C4-2B (cell line): Measurements from ENCODE around the gene ZNF878.
A peak's percentile ranks its signal among the peaks of the same experiment; 100 is the strongest.

ENCODE experiments used
- H3K27ac ChIP-seq: fragments of 450-650 bp; 2 replicates; pipeline ENCODE4 v1.5.1; 2017
- CTCF ChIP-seq: fragments of 450-650 bp; conservative IDR thresholded peaks from 2 replicates; pipeline ENCODE4 v1.5.1; 2017; ENCODE audit warnings: mild to moderate bottlenecking
- ZFX ChIP-seq: fragments of 450-650 bp; IDR thresholded peaks from 2 replicates; pipeline ENCODE4 v1.6.1; 2017

Gene ZNF878

GRCh38 chr19:12047868-12048267 is 4.9 kb downstream of the ZNF878 start:
- TF ChIP-seq ZFX (no peak), CTCF (no peak)
- no peak overlapping the region for H3K27ac ChIP-seq

DNA sequence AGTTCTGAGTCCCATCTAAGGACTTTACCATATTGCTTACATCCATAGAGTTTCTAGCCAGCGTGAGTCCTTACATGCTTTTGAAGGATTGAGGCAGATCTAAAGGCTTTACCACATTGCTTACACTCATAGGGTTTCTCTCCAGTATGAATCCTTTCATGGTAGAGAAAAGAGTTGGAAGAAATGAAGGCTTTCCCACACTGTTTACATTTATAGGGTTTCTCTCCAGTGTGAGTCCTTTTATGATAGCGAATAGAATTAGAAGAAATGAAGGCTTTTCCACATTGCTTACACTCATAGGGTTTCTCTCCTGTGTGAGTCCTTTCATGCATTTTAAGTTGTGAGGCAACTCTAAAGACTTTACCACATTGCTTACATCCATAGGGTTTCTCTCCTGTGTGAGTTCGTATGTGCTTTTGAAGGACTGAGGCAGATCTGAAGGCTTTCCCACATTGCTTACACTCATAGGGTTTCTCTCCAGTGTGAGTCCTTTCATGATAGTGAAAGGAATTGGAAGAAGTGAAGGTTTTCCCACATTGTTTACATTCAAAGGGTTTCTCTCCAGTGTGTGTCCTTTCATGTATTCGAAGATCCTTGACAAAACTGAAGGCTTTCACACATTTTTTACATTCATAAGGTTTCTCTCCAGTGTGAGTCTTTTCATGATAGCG is 8.9 kb downstream of the ZNF878 start:
- TF ChIP-seq ZFX (no peak), CTCF (no peak)
- no peak overlapping the region for H3K27ac ChIP-seq

GRCh38 chr19:12042893-12043292 is 9.9 kb downstream of the ZNF878 start:
- TF ChIP-seq CTCF (no peak), ZFX (no peak)
- no peak overlapping the region for H3K27ac ChIP-seq

DNA sequence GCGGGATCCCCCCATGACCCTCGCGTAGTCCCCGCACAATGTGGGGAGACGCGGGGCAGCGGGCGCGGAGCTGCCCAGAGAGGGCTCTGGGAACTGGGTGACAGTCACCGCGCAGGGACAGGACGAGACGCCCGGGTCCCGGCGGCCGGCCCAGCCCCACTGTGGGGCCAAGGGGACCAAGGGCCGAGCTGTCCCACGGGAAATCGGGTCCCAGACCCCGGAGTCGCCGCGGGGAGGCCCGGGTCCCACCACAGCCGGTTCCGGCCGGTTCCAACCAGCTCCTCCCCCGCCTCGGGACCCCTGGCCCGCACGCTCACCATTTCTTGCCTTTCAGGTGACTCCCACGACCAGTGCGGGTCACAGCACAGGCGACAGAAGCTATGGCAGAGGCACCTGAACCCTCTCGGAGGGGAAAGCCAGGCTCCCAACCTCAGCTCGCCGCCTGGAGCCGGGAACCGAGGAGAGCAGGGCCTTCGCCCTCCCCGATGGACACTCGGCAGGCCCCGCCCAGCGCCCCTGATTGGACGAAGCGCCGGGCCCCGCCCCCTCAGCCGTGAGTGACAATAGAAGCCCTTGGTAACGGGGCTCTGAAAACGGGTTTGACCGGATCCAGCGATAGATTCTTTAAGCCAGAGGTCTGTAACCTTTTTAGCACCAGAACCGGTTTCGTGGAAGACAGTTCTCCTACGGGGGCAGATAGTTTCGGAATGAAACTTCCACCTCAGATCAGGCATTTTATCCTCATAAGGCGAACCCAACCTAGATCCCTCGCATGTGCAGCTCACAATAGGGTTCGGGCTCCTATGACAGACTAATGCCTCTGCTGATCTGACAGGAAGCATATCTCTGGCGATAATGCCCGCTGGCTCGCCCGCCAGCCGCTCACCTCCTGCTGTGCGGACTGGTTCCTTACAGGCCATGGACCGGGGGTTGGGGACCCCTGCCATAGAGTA is 17.3 kb downstream of the ZNF878 start, which contains the start of gene ZNF433:
ZNF433 (minus strand) TSS at position 460 of the 953 bp plus-strand sequence; CDS start at position 320, 140 bp downstream.
- peak within 1 kb of the TSS; percentile 79 for H3K27ac ChIP-seq
- peak; percentile 58 for TF ChIP-seq ZFX
- TF ChIP-seq CTCF = no peak

DNA sequence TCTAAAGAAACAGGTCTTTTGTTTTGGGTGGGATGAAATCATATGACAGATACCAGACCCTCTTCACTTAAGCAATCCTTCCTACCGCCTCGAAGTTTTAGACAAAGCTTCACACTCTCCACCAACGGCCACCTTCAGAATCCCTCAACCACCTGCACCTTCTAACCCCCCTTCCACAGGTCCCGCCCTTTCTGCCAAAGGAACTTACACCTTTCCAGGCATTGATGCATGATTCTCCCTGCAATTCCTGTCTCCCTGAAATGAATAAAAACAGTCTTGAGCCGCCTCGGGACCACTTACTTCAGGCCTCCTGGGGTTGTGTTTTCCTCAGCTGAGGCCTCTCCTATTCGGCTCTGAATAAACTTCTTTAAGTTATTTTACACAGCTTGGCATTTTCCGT is 18.1 kb downstream of the ZNF878 start:
- peak overlapping the region; percentile 79 for H3K27ac ChIP-seq
- TF ChIP-seq ZFX (no peak), CTCF (no peak)

DNA sequence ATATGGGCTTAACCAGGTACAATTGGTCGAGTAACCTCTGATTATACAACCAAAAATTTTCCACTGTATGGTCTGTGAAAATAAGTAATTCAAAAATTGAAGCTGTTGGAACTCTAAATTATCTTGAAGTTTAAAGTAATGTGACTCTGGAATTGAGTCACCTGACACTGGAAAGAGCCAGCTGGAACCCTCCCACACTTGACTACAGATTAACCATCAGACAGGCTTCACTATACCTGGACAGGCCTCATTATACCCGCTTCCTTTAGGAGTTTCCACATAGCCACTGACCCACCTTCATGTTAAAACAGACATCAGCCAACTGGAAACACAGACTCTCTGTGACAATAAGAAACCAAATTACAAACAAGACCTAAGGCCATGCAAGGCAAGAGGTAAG is 18.6 kb downstream of the ZNF878 start:
- no peak overlapping the region for H3K27ac ChIP-seq
- TF ChIP-seq CTCF (no peak), ZFX (no peak)

DNA sequence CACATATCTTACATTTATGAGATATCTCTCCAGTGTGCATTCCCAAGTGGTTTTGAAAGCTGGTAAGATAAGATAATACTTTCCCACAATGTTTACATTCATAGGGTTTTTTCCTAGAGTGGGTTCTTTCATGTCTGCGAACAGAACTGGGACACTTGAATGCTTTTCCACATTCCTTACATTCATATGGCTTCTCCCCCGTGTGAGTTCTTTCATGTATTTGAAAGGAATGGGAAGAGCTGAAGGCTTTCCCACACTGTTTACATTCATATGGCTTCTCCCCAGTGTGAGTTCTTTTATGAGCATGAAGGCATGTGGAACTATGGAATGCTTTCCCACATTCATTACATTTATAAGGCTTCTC is 37.0 kb downstream of the ZNF878 start:
- TF ChIP-seq CTCF (no peak), ZFX (no peak)
- no peak overlapping the region for H3K27ac ChIP-seq
